Liver (tissue), 9 donors: ENCODE data around the gene PEX6. TPM values are rescaled to one million over a fixed set of nuclear protein-coding genes. Genes with fewer than 3 reads are reported as not detected.

ENCODE experiments used
- DNase-seq: peaks from one replicate; pipeline ENCODE4 v3.0.0-alpha.2; 2017; ENCODE audit warnings: low spot score
- H3K27ac ChIP-seq, 2 donors: one replicate each; pipeline ENCODE4 v1.7.0; 2013; ENCODE audit warnings: inconsistent platforms in 2 of 2, low read length in 2 of 2, control low read depth in 1 of 2, low read depth in 1 of 2, mild to moderate bottlenecking in 1 of 2
- H3K27me3 ChIP-seq, 4 donors: one replicate each; pipeline versions ENCODE4 v1.6.1 to v1.7.0; 2013; ENCODE audit warnings: low read length in 3 of 4, inconsistent platforms in 1 of 4, mild to moderate bottlenecking in 1 of 4, moderate library complexity in 1 of 4; ENCODE audit not compliant: control insufficient read depth in 4 of 4, insufficient read depth in 4 of 4
- H3K36me3 ChIP-seq, 4 donors: one replicate each; pipeline versions ENCODE4 v1.6.1 to v1.7.0; 2013; ENCODE audit warnings: low read length in 3 of 4, mild to moderate bottlenecking in 3 of 4, low read depth in 1 of 4, moderate library complexity in 1 of 4; ENCODE audit not compliant: control insufficient read depth in 4 of 4, insufficient read depth in 3 of 4
- H3K4me1 ChIP-seq, 4 donors: one replicate each; pipeline versions ENCODE4 v1.6.1 to v1.7.0; 2013; ENCODE audit warnings: low read length in 3 of 4, mild to moderate bottlenecking in 3 of 4, moderate library complexity in 1 of 4; ENCODE audit not compliant: control insufficient read depth in 4 of 4, insufficient read depth in 4 of 4
- H3K4me3 ChIP-seq, 3 donors: one replicate each; pipeline versions ENCODE4 v1.6.1 to v1.7.0; 2013; ENCODE audit warnings: low read length in 3 of 3, control low read depth in 1 of 3, low read depth in 1 of 3, mild to moderate bottlenecking in 1 of 3
- H3K9ac ChIP-seq, 2 donors: one replicate each; pipeline ENCODE4 v1.7.0; 2013; ENCODE audit warnings: low read length in 2 of 2, mild to moderate bottlenecking in 2 of 2, moderate library complexity in 2 of 2, control low read depth in 1 of 2, low read depth in 1 of 2
- H3K9me3 ChIP-seq, 4 donors: one replicate each; pipeline versions ENCODE4 v1.6.1 to v1.7.0; 2013; ENCODE audit warnings: low read length in 3 of 4; ENCODE audit not compliant: control insufficient read depth in 4 of 4
- CTCF ChIP-seq: fragments of 150-350 bp; IDR thresholded peaks from 2 replicates; pipeline ENCODE4 v1.5.1; 2017; ENCODE audit warnings: improper control_type of control experiment, low read depth, low read length; ENCODE audit not compliant: missing input control
- EGR1 ChIP-seq, 2 donors: IDR thresholded peaks; 2 replicates each; pipeline ENCODE4 v1.6.1; 2016 to 2018; ENCODE audit warnings: antibody characterized with exemption in 2 of 2, low read depth in 2 of 2
- FOXA1 ChIP-seq: IDR thresholded peaks from 2 replicates; pipeline ENCODE4 v1.6.1; 2016; ENCODE audit warnings: antibody characterized with exemption
- FOXA2 ChIP-seq: IDR thresholded peaks from 2 replicates; pipeline ENCODE4 v1.6.1; 2016; ENCODE audit warnings: antibody characterized with exemption
- GABPA ChIP-seq, 2 donors: IDR thresholded peaks in 1 of 2; conservative IDR thresholded peaks in 1 of 2; 2 replicates each; pipeline ENCODE4 v1.6.1; 2016; ENCODE audit warnings: antibody characterized with exemption in 2 of 2, mild to moderate bottlenecking in 1 of 2, moderate library complexity in 1 of 2
- HNF4A ChIP-seq, 2 donors: conservative IDR thresholded peaks; 2 replicates each; pipeline ENCODE4 v1.6.1; 2016; ENCODE audit warnings: antibody characterized with exemption in 2 of 2, mild to moderate bottlenecking in 2 of 2
- HNF4G ChIP-seq: IDR thresholded peaks from 2 replicates; pipeline ENCODE4 v1.6.1; 2016; ENCODE audit warnings: antibody characterized with exemption
- JUND ChIP-seq, 2 donors: IDR thresholded peaks; 2 replicates each; pipeline ENCODE4 v1.6.1; 2016; ENCODE audit warnings: antibody characterized with exemption in 2 of 2
- MAX ChIP-seq: IDR thresholded peaks from 2 replicates; pipeline ENCODE4 v1.6.1; 2016; ENCODE audit warnings: antibody characterized with exemption
- NR2F2 ChIP-seq: IDR thresholded peaks from 2 replicates; pipeline ENCODE4 v1.6.1; 2016; ENCODE audit warnings: antibody characterized with exemption
- SP1 ChIP-seq: IDR thresholded peaks from 2 replicates; pipeline ENCODE4 v1.6.1; 2018; ENCODE audit warnings: antibody characterized with exemption, mild to moderate bottlenecking
- TAF1 ChIP-seq: conservative IDR thresholded peaks from 2 replicates; pipeline ENCODE4 v1.6.1; 2016; ENCODE audit warnings: antibody characterized with exemption, mild to moderate bottlenecking
- YY1 ChIP-seq: IDR thresholded peaks from 2 replicates; pipeline ENCODE4 v1.6.1; 2016; ENCODE audit warnings: antibody characterized with exemption, mild to moderate bottlenecking
- ZBTB33 ChIP-seq: IDR thresholded peaks from 2 replicates; pipeline ENCODE4 v1.6.1; 2016; ENCODE audit warnings: antibody characterized with exemption
- WGBS: extraction: QIAGEN DNeasy Blood & Tissue Kit; methylation state at CpG from one replicate; pipeline ENCODE4 v1.1.7; 2013; 5-methylcytosine and 5-hydroxymethylcytosine counted together
- polyA plus RNA-seq, 2 donors: library from polyadenylated mRNA; stranded (reverse) in 1 of 2; unstranded in 1 of 2; fragments of 200-250 nt in 1 of 2; fragments of >200 nt in 1 of 2; fragmentation: Nextera tagmentation in 1 of 2; extraction: Ambion mirVana in 1 of 2; gene quantifications; one replicate each; pipeline versions ENCODE4 v1.2.1 to v1.2.3, GENCODE V29; 2013 to 2015
- total RNA-seq, 2 donors: library from RNA; depleted of rRNA; stranded (reverse); fragments of >200 nt; gene quantifications; one replicate each; pipeline ENCODE4 v1.2.3, GENCODE V29; 2014
- TF ChIP-seq, protein P1 (sequence below): IDR thresholded peaks from 2 replicates; pipeline ENCODE4 v1.6.1; 2016; ENCODE audit warnings: antibody characterized with exemption, mild to moderate bottlenecking
- donor health status: healthy.
- donor health status: healthy.
- donor health status: healthy.
- donor health status: healthy.
- donor health status: healthy.

The PEX6 gene
- total and polyA plus RNA-seq, 4 donors = 5.4 to 20.7 (median 15.2) TPM

DNA sequence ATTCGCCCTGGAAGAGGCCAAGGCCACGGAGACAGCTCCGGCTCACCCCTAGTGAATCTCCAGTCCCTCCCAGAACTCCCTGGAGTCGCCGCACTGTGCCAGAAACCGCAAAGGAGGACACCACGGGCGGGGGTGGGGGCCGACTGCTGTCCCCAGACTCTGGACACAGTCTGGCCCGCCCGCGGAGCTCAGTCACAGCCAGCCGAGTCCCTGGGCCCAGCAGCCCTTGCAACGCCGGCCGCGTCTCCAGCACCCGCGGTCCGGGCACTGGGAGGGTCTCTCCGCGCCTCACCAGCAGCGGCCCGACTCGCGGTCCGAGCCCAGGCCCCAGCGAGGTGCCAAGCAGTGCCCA, 518 bp downstream of the PEX6 start:
- H3K4me3 ChIP-seq = peak overlapping the region; percentile 76 to 91 (median 81)
- H3K27me3 ChIP-seq = no peaks in the 10 kb centered on the region
- H3K27ac ChIP-seq = peak overlapping the region; percentile 63 to 87
- peaks cover 0 to 4% (median 0%) of the 10 kb centered on the region in 4 donors for H3K36me3 ChIP-seq
- no peaks in the 10 kb centered on the region for H3K9me3 ChIP-seq
- peaks cover 12 to 24% (median 17%) of the 10 kb centered on the region in 4 donors for H3K4me1 ChIP-seq
- TF ChIP-seq, protein P1, sequence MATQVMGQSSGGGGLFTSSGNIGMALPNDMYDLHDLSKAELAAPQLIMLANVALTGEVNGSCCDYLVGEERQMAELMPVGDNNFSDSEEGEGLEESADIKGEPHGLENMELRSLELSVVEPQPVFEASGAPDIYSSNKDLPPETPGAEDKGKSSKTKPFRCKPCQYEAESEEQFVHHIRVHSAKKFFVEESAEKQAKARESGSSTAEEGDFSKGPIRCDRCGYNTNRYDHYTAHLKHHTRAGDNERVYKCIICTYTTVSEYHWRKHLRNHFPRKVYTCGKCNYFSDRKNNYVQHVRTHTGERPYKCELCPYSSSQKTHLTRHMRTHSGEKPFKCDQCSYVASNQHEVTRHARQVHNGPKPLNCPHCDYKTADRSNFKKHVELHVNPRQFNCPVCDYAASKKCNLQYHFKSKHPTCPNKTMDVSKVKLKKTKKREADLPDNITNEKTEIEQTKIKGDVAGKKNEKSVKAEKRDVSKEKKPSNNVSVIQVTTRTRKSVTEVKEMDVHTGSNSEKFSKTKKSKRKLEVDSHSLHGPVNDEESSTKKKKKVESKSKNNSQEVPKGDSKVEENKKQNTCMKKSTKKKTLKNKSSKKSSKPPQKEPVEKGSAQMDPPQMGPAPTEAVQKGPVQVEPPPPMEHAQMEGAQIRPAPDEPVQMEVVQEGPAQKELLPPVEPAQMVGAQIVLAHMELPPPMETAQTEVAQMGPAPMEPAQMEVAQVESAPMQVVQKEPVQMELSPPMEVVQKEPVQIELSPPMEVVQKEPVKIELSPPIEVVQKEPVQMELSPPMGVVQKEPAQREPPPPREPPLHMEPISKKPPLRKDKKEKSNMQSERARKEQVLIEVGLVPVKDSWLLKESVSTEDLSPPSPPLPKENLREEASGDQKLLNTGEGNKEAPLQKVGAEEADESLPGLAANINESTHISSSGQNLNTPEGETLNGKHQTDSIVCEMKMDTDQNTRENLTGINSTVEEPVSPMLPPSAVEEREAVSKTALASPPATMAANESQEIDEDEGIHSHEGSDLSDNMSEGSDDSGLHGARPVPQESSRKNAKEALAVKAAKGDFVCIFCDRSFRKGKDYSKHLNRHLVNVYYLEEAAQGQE = no peak
- no peak for TF ChIP-seq FOXA2
- no peak for TF ChIP-seq EGR1 (IDR thresholded peaks at IDR 0.05; ENCODE audit: low read depth in 2 of 2)
- no peak for TF ChIP-seq HNF4G
- no peak for TF ChIP-seq HNF4A (conservative IDR thresholded peaks at IDR 0.05)
- no peak for TF ChIP-seq YY1
- TF ChIP-seq GABPA (IDR thresholded peaks at IDR 0.05 in 1 of 2, conservative IDR thresholded peaks at IDR 0.05 in 1 of 2) = no peak
- no peak for TF ChIP-seq NR2F2
- DNase-seq = peak; percentile 56
- H3K9ac ChIP-seq = peak overlapping the region; percentile 3 to 86
- under 1% methylated on average over 28 of the region's 28 CpGs for WGBS

DNA sequence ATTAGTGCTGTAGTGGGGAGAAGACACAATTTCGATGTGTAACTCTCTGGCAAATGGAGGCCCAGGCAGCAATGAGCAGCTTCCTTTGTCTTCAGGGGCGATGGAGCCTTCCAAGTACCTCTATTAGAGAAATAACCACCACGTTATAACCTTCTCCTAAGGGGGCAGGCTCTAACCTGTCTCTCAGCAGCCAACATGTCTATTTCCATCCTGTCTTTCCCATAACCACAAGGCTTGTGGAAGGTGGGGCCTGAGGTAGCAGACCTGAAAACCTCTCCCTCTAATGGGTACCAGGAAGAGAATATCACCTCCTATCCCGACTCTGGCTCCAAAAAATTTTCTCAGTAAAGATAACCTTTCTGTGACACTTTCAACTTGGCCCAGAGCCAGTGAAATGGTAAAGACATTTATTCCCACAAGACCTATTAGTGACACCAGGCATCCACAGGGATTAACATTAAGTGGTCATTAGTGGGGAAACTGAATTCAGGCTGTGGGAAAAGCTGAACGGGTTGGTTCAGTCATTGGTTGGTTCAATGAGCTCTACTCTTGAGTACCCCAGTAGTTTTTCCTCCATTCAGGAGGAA, 4.0 kb downstream of the PEX6 start:
- no peaks in the 10 kb centered on the region for H3K9me3 ChIP-seq
- H3K9ac ChIP-seq = no peak overlapping the region
- DNase-seq = no peak
- peaks cover 12 to 22% (median 16%) of the 10 kb centered on the region in 4 donors for H3K4me1 ChIP-seq
- peaks cover 0 to 4% (median 0%) of the 10 kb centered on the region in 4 donors for H3K36me3 ChIP-seq
- no peaks in the 10 kb centered on the region for H3K27me3 ChIP-seq
- H3K4me3 ChIP-seq = no peak overlapping the region
- H3K27ac ChIP-seq = no peak overlapping the region
- TF ChIP-seq TAF1 (no peak), EGR1 (IDR thresholded peaks at IDR 0.05; ENCODE audit: low read depth in 2 of 2) (no peak), FOXA1 (no peak), NR2F2 (no peak), HNF4G (no peak), SP1 (no peak), JUND (IDR thresholded peaks at IDR 0.05) (no peak), MAX (no peak), GABPA (IDR thresholded peaks at IDR 0.05 in 1 of 2, conservative IDR thresholded peaks at IDR 0.05 in 1 of 2) (no peak), CTCF (no peak), ZBTB33 (no peak)
- TF ChIP-seq, protein P1 = no peak
- WGBS = 87% methylated on average over 5 of the region's 5 CpGs
